Esophagus squamous epithelium (tissue), 5 donors: ENCODE results near the gene C12orf57. TPM values are rescaled to one million over a fixed set of nuclear protein-coding genes. Genes with fewer than 3 reads are reported as not detected.

Source experiments
- DNase-seq: peaks from one replicate; lab custom pipeline; 2025; lab: John Stamatoyannopoulos, UW
- H3K27ac ChIP-seq, 4 donors: fragments of 200-600 bp; sonication (generic); one replicate each; pipeline ENCODE4 v1.5.1; 2016 to 2019; ENCODE audit warnings: mild to moderate bottlenecking in 1 of 4
- H3K27me3 ChIP-seq, 4 donors: fragments of 200-600 bp; sonication (generic); 1 replicate in 3 of 4; 2 replicates in 1 of 4; pipeline versions ENCODE4 v1.5.1 to v1.6.0; 2017 to 2021; ENCODE audit warnings: antibody characterized with exemption in 1 of 4
- H3K36me3 ChIP-seq, 3 donors: fragments of 200-600 bp; sonication (generic); one replicate each; pipeline ENCODE4 v1.5.1; 2016 to 2019
- H3K4me1 ChIP-seq, 3 donors: fragments of 200-600 bp; sonication (generic); one replicate each; pipeline ENCODE4 v1.5.1; 2017 to 2019
- H3K4me3 ChIP-seq, 4 donors: fragments of 200-600 bp; sonication (generic); 1 replicate in 3 of 4; 2 replicates in 1 of 4; pipeline ENCODE4 v1.5.1; 2016 to 2019; ENCODE audit warnings: mild to moderate bottlenecking in 2 of 4, moderate library complexity in 1 of 4
- H3K9me3 ChIP-seq, 3 donors: fragments of 200-600 bp; sonication (generic); one replicate each; pipeline ENCODE4 v1.5.1; 2016 to 2019
- POLR2A ChIP-seq, 4 donors: fragments of 450-650 bp; IDR thresholded peaks; one replicate each; pipeline ENCODE4 v1.6.1; 2017; ENCODE audit warnings: antibody characterized with exemption in 4 of 4, mild to moderate bottlenecking in 4 of 4, moderate library complexity in 3 of 4
- WGBS, 2 donors: methylation state at CpG; one replicate each; pipeline ENCODE4 v1.1.5; 2018; 5-methylcytosine and 5-hydroxymethylcytosine counted together
- intact Hi-C: fragments of 100-400 bp; cut with DNase I; formaldehyde crosslinking; loops from one replicate; pipeline ENCODE4 v1.15.0; 2022
- total RNA-seq, 4 donors: library from RNA; depleted of rRNA; stranded (reverse); fragments of >200 nt; gene quantifications; one replicate each; pipeline ENCODE4 v1.1.0, GENCODE V29; 2016
- TF ChIP-seq, protein P1 (sequence below), 6 experiments: fragments of 450-650 bp in 4 of 6; fragments of 200-600 bp in 2 of 6; sonication (generic) in 2 of 6; IDR thresholded peaks; one replicate each; pipeline ENCODE4 v1.5.1; 2016 to 2019; ENCODE audit warnings: antibody characterized with exemption in 6 of 6, mild to moderate bottlenecking in 4 of 6, moderate library complexity in 4 of 6
- donor health status: DM: yes; HTN: yes; CAD: no.

Gene C12orf57
- total RNA-seq, 4 donors from 2014 or later: 110 to 377 (median 156) TPM

DNA sequence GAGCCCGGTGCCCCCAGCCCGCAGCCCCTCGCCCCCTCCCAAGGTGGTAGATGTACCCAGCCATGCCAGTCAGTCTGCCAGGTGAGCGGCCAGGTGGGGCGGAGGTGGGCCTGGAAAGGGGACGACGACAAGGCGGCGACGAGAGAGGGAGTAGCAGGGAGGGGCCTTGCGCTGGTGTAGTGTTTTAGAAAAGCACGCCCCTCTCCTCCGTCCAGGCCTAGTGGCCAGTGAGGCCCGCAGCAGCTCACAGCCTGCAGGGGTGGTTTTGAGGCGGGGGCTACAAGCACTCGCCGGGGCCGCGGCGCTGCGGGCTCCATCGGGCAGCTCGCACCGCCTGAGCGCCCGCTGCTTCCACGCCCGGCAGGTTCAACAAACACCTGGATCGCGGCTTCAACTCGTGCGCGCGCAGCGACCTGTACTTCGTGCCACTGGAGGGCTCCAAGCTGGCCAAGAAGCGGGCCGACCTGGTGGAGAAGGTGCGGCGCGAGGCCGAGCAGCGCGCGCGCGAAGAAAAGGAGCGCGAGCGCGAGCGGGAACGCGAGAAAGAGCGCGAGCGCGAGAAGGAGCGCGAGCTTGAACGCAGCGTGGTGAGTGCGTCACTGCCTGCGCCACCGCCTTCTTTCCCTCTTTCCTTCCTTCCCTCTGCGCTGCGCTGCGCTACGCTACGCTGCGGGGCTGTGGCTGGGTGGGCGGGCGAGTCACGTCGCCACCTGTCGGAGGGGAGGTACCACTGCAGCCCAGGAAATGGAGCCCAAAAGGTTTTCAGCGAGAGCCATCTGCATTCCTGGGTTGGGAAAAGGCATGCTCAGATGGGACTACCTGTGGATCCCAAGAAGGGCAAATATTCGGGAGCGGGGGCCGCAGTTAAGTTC, 6.1 kb upstream of the C12orf57 start:
- TF ChIP-seq, protein P1, sequence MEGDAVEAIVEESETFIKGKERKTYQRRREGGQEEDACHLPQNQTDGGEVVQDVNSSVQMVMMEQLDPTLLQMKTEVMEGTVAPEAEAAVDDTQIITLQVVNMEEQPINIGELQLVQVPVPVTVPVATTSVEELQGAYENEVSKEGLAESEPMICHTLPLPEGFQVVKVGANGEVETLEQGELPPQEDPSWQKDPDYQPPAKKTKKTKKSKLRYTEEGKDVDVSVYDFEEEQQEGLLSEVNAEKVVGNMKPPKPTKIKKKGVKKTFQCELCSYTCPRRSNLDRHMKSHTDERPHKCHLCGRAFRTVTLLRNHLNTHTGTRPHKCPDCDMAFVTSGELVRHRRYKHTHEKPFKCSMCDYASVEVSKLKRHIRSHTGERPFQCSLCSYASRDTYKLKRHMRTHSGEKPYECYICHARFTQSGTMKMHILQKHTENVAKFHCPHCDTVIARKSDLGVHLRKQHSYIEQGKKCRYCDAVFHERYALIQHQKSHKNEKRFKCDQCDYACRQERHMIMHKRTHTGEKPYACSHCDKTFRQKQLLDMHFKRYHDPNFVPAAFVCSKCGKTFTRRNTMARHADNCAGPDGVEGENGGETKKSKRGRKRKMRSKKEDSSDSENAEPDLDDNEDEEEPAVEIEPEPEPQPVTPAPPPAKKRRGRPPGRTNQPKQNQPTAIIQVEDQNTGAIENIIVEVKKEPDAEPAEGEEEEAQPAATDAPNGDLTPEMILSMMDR (IDR thresholded peaks at IDR 0.05): peak; percentile 88 to 98 (median 97)
- TF ChIP-seq POLR2A (IDR thresholded peaks at IDR 0.05): peak in 3 of 4 donors; percentile 29 to 82 (median 43)
- peak overlapping the region; percentile 88 to 96 (median 94) for H3K27ac ChIP-seq
- H3K36me3 ChIP-seq: peaks cover 19 to 74% (median 29%) of the 10 kb centered on the region in 3 donors
- H3K27me3 ChIP-seq: no peaks in the 10 kb centered on the region
- H3K4me1 ChIP-seq: peaks cover 24 to 86% (median 35%) of the 10 kb centered on the region in 3 donors
- peak overlapping the region; percentile 47 to 79 (median 69) for H3K4me3 ChIP-seq
- no peaks in the 10 kb centered on the region for H3K9me3 ChIP-seq
- DNase-seq: peak; percentile 67
- intact Hi-C loops: no loop called here
- 0% methylated on average over 3 to 15 of the region's 80 CpGs for WGBS, 2 donors

DNA sequence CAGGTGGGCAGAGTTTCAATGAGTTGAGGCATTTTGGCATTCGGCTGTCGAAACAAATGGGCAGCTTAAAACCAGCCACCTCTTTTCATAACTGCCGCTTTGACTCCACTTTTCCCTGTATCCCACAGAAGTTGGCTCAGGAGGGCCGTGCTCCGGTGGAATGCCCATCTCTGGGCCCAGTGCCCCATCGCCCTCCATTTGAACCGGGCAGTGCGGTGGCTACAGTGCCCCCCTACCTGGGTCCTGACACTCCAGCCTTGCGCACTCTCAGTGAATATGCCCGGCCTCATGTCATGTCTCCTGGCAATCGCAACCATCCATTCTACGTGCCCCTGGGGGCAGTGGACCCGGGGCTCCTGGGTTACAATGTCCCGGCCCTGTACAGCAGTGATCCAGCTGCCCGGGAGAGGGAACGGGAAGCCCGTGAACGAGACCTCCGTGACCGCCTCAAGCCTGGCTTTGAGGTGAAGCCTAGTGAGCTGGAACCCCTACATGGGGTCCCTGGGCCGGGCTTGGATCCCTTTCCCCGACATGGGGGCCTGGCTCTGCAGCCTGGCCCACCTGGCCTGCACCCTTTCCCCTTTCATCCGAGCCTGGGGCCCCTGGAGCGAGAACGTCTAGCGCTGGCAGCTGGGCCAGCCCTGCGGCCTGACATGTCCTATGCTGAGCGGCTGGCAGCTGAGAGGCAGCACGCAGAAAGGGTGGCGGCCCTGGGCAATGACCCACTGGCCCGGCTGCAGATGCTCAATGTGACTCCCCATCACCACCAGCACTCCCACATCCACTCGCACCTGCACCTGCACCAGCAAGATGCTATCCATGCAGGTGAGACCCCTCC, 5.2 kb upstream of the C12orf57 start:
- DNase-seq: no peak
- Histone ChIP-seq H3K27me3 (no peaks in the 10 kb centered on the region), H3K9me3 (no peaks in the 10 kb centered on the region), H3K4me3 (peak overlapping the region in 3 of 4 donors; percentile 62 to 79 (median 76)), H3K27ac (peak overlapping the region; percentile 88 to 96 (median 94)), H3K4me1 (peaks cover 32 to 86% (median 32%) of the 10 kb centered on the region in 3 donors), H3K36me3 (peaks cover 19 to 69% (median 29%) of the 10 kb centered on the region in 3 donors)
- 72 to 83% methylated on average over 3 to 10 of the region's 32 CpGs for WGBS, 2 donors
- TF ChIP-seq, protein P1 (IDR thresholded peaks at IDR 0.05): no peak
- TF ChIP-seq POLR2A (IDR thresholded peaks at IDR 0.05): peak in 1 of 4 donors; percentile 11
- intact Hi-C loops: no loop called here

DNA sequence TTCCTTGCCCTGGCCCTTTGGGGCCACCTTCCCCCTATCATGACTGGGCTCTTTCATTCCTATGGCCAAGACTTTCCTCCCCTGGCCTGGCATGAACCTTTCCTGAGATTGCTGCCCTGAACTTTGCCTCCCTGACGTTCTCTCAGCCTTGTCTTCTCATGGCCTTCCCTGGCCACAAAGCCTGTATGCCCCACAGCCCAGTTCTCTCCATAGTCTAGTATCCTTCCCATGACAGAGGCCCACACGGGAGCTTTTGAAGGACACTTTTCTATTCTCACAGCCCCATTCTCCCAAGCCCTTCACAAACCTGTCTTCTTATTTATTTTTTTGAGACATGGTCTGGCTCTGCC, 4.7 kb upstream of the C12orf57 start:
- no peak overlapping the region for H3K4me3 ChIP-seq
- H3K36me3 ChIP-seq: peaks cover 19 to 63% (median 24%) of the 10 kb centered on the region in 3 donors
- peak overlapping the region in 2 of 4 donors; percentile 95 to 96 for H3K27ac ChIP-seq
- H3K27me3 ChIP-seq: no peaks in the 10 kb centered on the region
- peaks cover 26 to 86% (median 33%) of the 10 kb centered on the region in 3 donors for H3K4me1 ChIP-seq
- no peaks in the 10 kb centered on the region for H3K9me3 ChIP-seq
- no peak for DNase-seq
- WGBS, 2 donors: 72 to 76% methylated on average over 2 of the region's 2 CpGs
- intact Hi-C loops: no loop called here
- TF ChIP-seq, protein P1 (IDR thresholded peaks at IDR 0.05): no peak
- no peak for TF ChIP-seq POLR2A (IDR thresholded peaks at IDR 0.05)

DNA sequence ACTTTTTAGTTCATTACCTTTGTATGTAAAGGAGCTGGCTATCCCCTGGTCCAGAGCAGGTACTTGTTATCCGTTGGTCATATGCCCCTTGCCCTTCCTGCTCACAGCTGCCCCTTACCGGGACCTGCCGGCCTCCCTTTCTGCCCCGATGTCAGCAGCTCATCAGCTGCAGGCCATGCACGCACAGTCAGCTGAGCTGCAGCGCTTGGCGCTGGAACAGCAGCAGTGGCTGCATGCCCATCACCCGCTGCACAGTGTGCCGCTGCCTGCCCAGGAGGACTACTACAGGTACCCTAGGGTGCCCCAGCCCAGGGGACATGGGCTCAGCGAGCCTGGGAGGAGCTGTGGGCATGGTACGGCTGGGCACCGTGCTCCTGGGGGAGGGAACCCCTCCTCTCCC, 2.6 kb upstream of the C12orf57 start:
- peaks cover 6 to 53% (median 11%) of the 10 kb centered on the region in 3 donors for H3K36me3 ChIP-seq
- peak overlapping the region in 2 of 4 donors; percentile 11 to 21 for H3K27ac ChIP-seq
- TF ChIP-seq POLR2A (IDR thresholded peaks at IDR 0.05): no peak
- TF ChIP-seq, protein P1 (IDR thresholded peaks at IDR 0.05): no peak
- H3K27me3 ChIP-seq: no peaks in the 10 kb centered on the region
- 40 to 82% methylated on average over 1 to 3 of the region's 12 CpGs for WGBS, 2 donors
- H3K4me1 ChIP-seq: peaks cover 37 to 86% (median 40%) of the 10 kb centered on the region in 3 donors
- H3K9me3 ChIP-seq: no peaks in the 10 kb centered on the region
- no peak overlapping the region for H3K4me3 ChIP-seq
- intact Hi-C loops: no loop called here
- DNase-seq: no peak
